ENCODE results near the gene EPHB2.

The EPHB2 gene

DNA sequence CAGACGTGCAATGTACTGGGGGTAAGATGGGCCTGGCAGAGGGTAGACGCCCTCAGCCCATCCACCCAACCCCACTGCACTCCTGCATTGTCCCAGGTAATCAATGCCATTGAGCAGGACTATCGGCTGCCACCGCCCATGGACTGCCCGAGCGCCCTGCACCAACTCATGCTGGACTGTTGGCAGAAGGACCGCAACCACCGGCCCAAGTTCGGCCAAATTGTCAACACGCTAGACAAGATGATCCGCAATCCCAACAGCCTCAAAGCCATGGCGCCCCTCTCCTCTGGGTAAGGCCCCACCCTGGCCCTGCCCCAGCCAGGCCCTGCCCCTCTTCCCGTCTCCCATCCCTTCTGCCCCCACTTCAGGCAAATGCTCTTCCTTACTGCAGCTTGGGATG is 199.6 kb downstream of the EPHB2 start:
- H3K36me3 ChIP-seq (ENCODE audit: control insufficient read depth in 2 of 2, insufficient read depth in 1 of 2, low read length in 2 of 2): peaks cover 0 to 29% of the 10 kb centered on the region in 2 experiments; a peak in 2 of 3 replicates
- ChIA-PET CTCF (no interaction called here), POLR2A (no interaction called here)
- H3K9me3 ChIP-seq (ENCODE audit: control insufficient read depth, insufficient read depth, low read depth, low read length): no peaks in the 10 kb centered on the region
- no peak overlapping the region for H3K27ac ChIP-seq (ENCODE audit: extremely low read depth, low read depth, low read length)
- H3K4me1 ChIP-seq (ENCODE audit: control insufficient read depth, insufficient read depth, low read length): no peaks in the 10 kb centered on the region
- TF ChIP-seq ZNF354C (tag by site-specific recombination; IDR thresholded peaks at IDR 0.05; ENCODE audit: borderline replicate concordance, low read depth) (no peak), ZNF26 (tag by site-specific recombination; IDR thresholded peaks at IDR 0.05) (no peak), ZBTB48 (tag by site-specific recombination; IDR thresholded peaks at IDR 0.05) (no peak), ZFP41 (tag by site-specific recombination; IDR thresholded peaks at IDR 0.05; ENCODE audit: borderline replicate concordance) (no peak), RBAK (tag by site-specific recombination; IDR thresholded peaks at IDR 0.05) (no peak), KLF7 (tag by site-specific recombination; IDR thresholded peaks at IDR 0.05; ENCODE audit: borderline replicate concordance) (no peak), ZNF16 (tag by site-specific recombination; IDR thresholded peaks at IDR 0.05; ENCODE audit: low read depth) (no peak), HOXA7 (CRISPR knock-in tag; IDR thresholded peaks at IDR 0.05; ENCODE audit: borderline replicate concordance) (no peak), ZNF658 (tag by site-specific recombination; IDR thresholded peaks at IDR 0.05) (no peak), ZNF280C (tag by site-specific recombination; IDR thresholded peaks at IDR 0.05) (no peak)
- H3K4me3 ChIP-seq (ENCODE audit: low read depth, low read length): no peak overlapping the region

DNA sequence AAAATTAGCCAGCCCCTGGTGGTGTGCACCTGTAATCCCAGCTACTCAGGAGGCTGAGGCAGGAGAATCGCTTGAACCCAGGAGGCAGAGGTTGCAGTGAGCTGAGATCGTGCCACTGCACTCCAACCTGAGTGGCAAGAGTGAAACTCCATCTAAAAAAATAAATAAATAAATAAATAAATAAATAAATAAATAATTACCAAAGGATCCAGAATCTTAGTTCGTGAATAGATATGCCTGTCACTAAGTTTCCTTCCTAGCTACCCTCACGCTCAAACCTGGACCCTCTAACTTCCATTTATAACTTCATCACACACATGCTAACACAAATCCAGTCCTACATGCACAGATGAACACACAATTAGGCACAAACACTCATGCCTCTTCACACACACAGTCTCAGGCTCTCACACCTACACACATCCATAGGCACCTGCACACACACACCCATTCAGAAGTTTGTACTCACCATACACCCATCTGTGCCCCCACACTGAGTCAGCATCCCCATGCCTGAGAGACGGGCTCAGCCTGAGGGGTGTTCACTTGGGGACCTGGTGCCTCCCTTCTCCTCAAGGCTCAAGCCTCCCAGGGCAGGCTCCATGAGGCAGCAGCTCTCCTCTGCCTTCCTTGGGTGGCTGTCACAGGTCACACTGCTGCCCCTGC is 200.5 kb downstream of the EPHB2 start:
- Histone ChIP-seq H3K4me1 (ENCODE audit: control insufficient read depth, insufficient read depth, low read length) (no peaks in the 10 kb centered on the region), H3K36me3 (ENCODE audit: control insufficient read depth in 2 of 2, insufficient read depth in 1 of 2, low read length in 2 of 2) (peaks cover 0 to 29% of the 10 kb centered on the region in 2 experiments; a peak in 2 of 3 replicates), H3K4me3 (ENCODE audit: low read depth, low read length) (no peak overlapping the region), H3K27ac (ENCODE audit: extremely low read depth, low read depth, low read length) (no peak overlapping the region), H3K9me3 (ENCODE audit: control insufficient read depth, insufficient read depth, low read depth, low read length) (no peaks in the 10 kb centered on the region)
- POLR2A ChIA-PET: no interaction called here
- CTCF ChIA-PET: interaction anchor here (0.6 to 0.8 kb wide), 2 partner anchors 53 to 1653 kb away, joined by 3 read pairs; no protein-coding TSS in a partner anchor
- TF ChIP-seq ZNF571 (tag by site-specific recombination; IDR thresholded peaks at IDR 0.05): no peak
- TF ChIP-seq ZNF157 (tag by site-specific recombination; IDR thresholded peaks at IDR 0.05): no peak
- no peak for TF ChIP-seq ZNF23 (tag by site-specific recombination; IDR thresholded peaks at IDR 0.05; ENCODE audit: borderline replicate concordance)
- no peak for TF ChIP-seq ZNF211 (tag by site-specific recombination; IDR thresholded peaks at IDR 0.05; ENCODE audit: low read depth)
- TF ChIP-seq ATF2 (tag by site-specific recombination; IDR thresholded peaks at IDR 0.05; ENCODE audit: low read depth): no peak
- no peak for TF ChIP-seq OSR2 (tag by site-specific recombination; IDR thresholded peaks at IDR 0.05)
- no peak for TF ChIP-seq ZNF596 (tag by site-specific recombination; IDR thresholded peaks at IDR 0.05)
- TF ChIP-seq, protein P1, sequence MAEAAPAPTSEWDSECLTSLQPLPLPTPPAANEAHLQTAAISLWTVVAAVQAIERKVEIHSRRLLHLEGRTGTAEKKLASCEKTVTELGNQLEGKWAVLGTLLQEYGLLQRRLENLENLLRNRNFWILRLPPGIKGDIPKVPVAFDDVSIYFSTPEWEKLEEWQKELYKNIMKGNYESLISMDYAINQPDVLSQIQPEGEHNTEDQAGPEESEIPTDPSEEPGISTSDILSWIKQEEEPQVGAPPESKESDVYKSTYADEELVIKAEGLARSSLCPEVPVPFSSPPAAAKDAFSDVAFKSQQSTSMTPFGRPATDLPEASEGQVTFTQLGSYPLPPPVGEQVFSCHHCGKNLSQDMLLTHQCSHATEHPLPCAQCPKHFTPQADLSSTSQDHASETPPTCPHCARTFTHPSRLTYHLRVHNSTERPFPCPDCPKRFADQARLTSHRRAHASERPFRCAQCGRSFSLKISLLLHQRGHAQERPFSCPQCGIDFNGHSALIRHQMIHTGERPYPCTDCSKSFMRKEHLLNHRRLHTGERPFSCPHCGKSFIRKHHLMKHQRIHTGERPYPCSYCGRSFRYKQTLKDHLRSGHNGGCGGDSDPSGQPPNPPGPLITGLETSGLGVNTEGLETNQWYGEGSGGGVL (tag by site-specific recombination; IDR thresholded peaks at IDR 0.05): no peak
- TF ChIP-seq EGR2 (tag by site-specific recombination; IDR thresholded peaks at IDR 0.05; ENCODE audit: low read depth): peak; percentile 67; the same call in 1 of the 2 replicates
- peak; percentile 63 for TF ChIP-seq ZBTB8A (tag by site-specific recombination; IDR thresholded peaks at IDR 0.05)
- TF ChIP-seq ZNF639 (tag by site-specific recombination; IDR thresholded peaks at IDR 0.05): no peak
- TF ChIP-seq ZFP69B (tag by site-specific recombination; IDR thresholded peaks at IDR 0.05): no peak
- TF ChIP-seq ZNF677 (tag by site-specific recombination; IDR thresholded peaks at IDR 0.05): no peak
- TF ChIP-seq ZSCAN30 (tag by site-specific recombination; IDR thresholded peaks at IDR 0.05): no peak
- peak; percentile 34 for TF ChIP-seq ZNF529 (tag by site-specific recombination; IDR thresholded peaks at IDR 0.05; ENCODE audit: insufficient replicate concordance)

Data from HEK293 (cell line).